Measurements from ENCODE around the gene ZMYND10. TPM values are rescaled to one million over a fixed set of nuclear protein-coding genes. Genes with fewer than 3 reads are reported as not detected.

Gene ZMYND10
- total and polyA plus RNA-seq, 9 of the 15 experiments (the other 6 are each of a cell fraction or from before 2014, with no cell fraction given): 0.20 to 2.8 (median 0.70) TPM

- FAIRE-seq (no peak), DNase-seq (ENCODE audit: extremely low read depth in 1 of 4, low spot score in 3 of 4) (no peak), ATAC-seq (no peak)
- Histone ChIP-seq H3K9ac (ENCODE audit: insufficient read depth in 1 of 2, low read depth in 2 of 2, low read length in 2 of 2) (peak overlapping the region in 1 of 2 experiments; percentile 48; a peak in 2 of 4 replicates), H3K4me2 (ENCODE audit: insufficient read depth, low read length) (no peak overlapping the region), H3K9me3 (replicated peaks; ENCODE audit: control insufficient read depth, insufficient read depth, low read depth, low read length) (no peaks in the 10 kb centered on the region), H4K20me1 (replicated peaks; ENCODE audit: control insufficient read depth, insufficient read depth, low read length) (peaks cover 18% of the 10 kb centered on the region), H2AFZ (ENCODE audit: low read depth, low read length) (no peak overlapping the region), H3K4me1 (replicated peaks in 1 of 2; ENCODE audit: control insufficient read depth in 2 of 2, insufficient read depth in 2 of 2, low read length in 2 of 2) (peaks cover 17 to 26% of the 10 kb centered on the region in 2 experiments; a peak in 4 of 5 replicates), H3K4me3 (no peak overlapping the region), H3K27ac (ENCODE audit: extremely low read depth, low read depth, low read length) (no peak overlapping the region), H3K27me3 (ENCODE audit: control insufficient read depth in 2 of 2, insufficient read depth in 2 of 2, low read length in 2 of 2) (no peaks in the 10 kb centered on the region), H3K36me3 (ENCODE audit: control insufficient read depth, insufficient read depth, low read length) (peaks cover 71% of the 10 kb centered on the region; the same call in 2 of the 3 replicates), H3K79me2 (ENCODE audit: control insufficient read depth, insufficient read depth, low read length) (peaks cover 57% of the 10 kb centered on the region), H3K9me1 (ENCODE audit: control insufficient read depth, insufficient read depth, low read length) (peaks cover 4% of the 10 kb centered on the region)
- no TSS peak for BruUV-seq (replicated peaks)
- TF ChIP-seq SIX5 (IDR thresholded peaks at IDR 0.05; ENCODE audit: borderline replicate concordance in 1 of 2, insufficient read depth in 1 of 2, low read depth in 1 of 2, low read length in 2 of 2) (no peak), CBFA2T2 (conservative IDR thresholded peaks at IDR 0.05) (no peak), ZNF778 (CRISPR knock-in tag; IDR thresholded peaks at IDR 0.05) (no peak), ZNF140 (CRISPR knock-in tag; IDR thresholded peaks at IDR 0.05) (no peak), NR2C2 (CRISPR knock-in tag; IDR thresholded peaks at IDR 0.05) (no peak), NR2C2 (tag; IDR thresholded peaks at IDR 0.05) (no peak), CREM (IDR thresholded peaks at IDR 0.05; ENCODE audit: low read depth) (no peak), EHMT2 (IDR thresholded peaks at IDR 0.05) (no peak), RBFOX2 (IDR thresholded peaks at IDR 0.05; ENCODE audit: low read depth, low read length) (peak; percentile 35), POLR2G (IDR thresholded peaks at IDR 0.05; ENCODE audit: low read depth, low read length) (0 out of 2 replicates have a peak, but pooled peaks have one; percentile 44), ZBTB43 (CRISPR knock-in tag; IDR thresholded peaks at IDR 0.05) (no peak), HCFC1 (IDR thresholded peaks at IDR 0.05; ENCODE audit: low read depth, low read length) (no peak), ZEB2 (IDR thresholded peaks at IDR 0.05) (no peak)
- in situ Hi-C loops (cut with MboI) (no loop called here), intact Hi-C loops (cut with micrococcal nuclease) (no loop called here)
- ChIA-PET POLR2A (interaction anchor here (1.1 kb wide), 1 partner anchor 23 kb away, joined by 5 read pairs; no protein-coding TSS in a partner anchor), CTCF (ENCODE audit: low intra/inter-chr PET ratio) (no interaction called here)
- 98% methylated on average over 12 of the region's 19 CpGs for WGBS (ENCODE audit: insufficient coverage, low coverage, missing lambda C conversion rate)
Measured at GRCh38 chr3:50331364-50331907, 14.1 kb downstream of the ZMYND10 start.

Data from K562 (cell line).